ENCODE results near the gene ERC2. TPM values are rescaled to one million over a fixed set of nuclear protein-coding genes. Genes with fewer than 3 reads are reported as not detected.

Gene ERC2
- total and polyA plus RNA-seq, 2 of the 8 experiments (the other 6 are each of a cell fraction or from before 2014, with no cell fraction given): 16.4 to 22.8 TPM

DNA sequence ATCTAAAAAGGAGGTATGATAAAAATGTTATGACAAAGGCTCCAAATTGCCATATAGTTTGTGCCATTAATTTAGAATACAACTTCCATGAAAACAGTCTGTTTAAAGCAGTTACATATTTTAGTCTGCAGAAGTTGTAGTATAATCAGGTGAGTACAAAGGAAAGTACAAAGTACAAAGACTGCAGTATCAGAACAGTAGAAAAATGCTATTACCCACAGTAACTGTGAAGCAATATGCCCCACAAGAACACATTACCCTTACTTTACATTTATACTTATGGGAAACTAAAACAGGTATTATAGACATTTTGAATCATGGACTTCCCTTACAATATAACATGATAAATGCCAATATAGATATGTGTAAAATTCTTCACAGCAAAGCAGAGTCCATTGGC is 398.5 kb downstream of the ERC2 start:
- no peaks in the 10 kb centered on the region for H3K79me1 ChIP-seq (ENCODE audit: low read depth, low read length)
- H4K91ac ChIP-seq (replicated peaks; ENCODE audit: insufficient read length, low read length): no peak overlapping the region
- no peaks in the 10 kb centered on the region for H3K36me3 ChIP-seq (ENCODE audit: control insufficient read depth in 2 of 4, insufficient read depth in 4 of 4, low read length in 3 of 4)
- H2BK20ac ChIP-seq (ENCODE audit: low read length): no peak overlapping the region
- H3K23ac ChIP-seq (ENCODE audit: insufficient read length): no peak overlapping the region
- no peak overlapping the region for H2BK5ac ChIP-seq (ENCODE audit: low read depth, low read length)
- CTCF ChIA-PET (ENCODE audit: partially characterized antibody): interaction anchor here (0.9 kb wide), 1 partner anchor 16 kb away, joined by 3 read pairs; no protein-coding TSS in a partner anchor
- H3K27ac ChIP-seq (ENCODE audit: low read depth, low read length): no peak overlapping the region
- no peak overlapping the region for H3K14ac ChIP-seq (ENCODE audit: insufficient read length)
- H4K20me1 ChIP-seq (replicated peaks in 1 of 2; ENCODE audit: control insufficient read depth in 1 of 2, insufficient read depth in 2 of 2, low read length in 2 of 2): no peaks in the 10 kb centered on the region
- no peak overlapping the region for H2BK12ac ChIP-seq (ENCODE audit: low read depth, low read length)
- no peak overlapping the region for H2AFZ ChIP-seq (ENCODE audit: low read length)
- H3K4ac ChIP-seq (replicated peaks; ENCODE audit: insufficient read length, low read depth, low read length): no peak overlapping the region
- H4K5ac ChIP-seq (ENCODE audit: insufficient read length, low read depth, low read length): no peak overlapping the region
- no peak overlapping the region for H3K4me2 ChIP-seq (ENCODE audit: insufficient read depth in 1 of 2, low read depth in 2 of 2, low read length in 2 of 2)
- no peak overlapping the region for H3K9ac ChIP-seq (replicated peaks in 1 of 4; ENCODE audit: extremely low read depth in 1 of 4, low read depth in 3 of 4, low read length in 3 of 4)
- H2BK120ac ChIP-seq (replicated peaks; ENCODE audit: low read depth, low read length): no peak overlapping the region
- no peak overlapping the region for H3K4me3 ChIP-seq (ENCODE audit: extremely low read depth in 1 of 4, insufficient read depth in 2 of 4, low read depth in 3 of 4, low read length in 4 of 4)
- no peak overlapping the region for H2AK5ac ChIP-seq (ENCODE audit: low read depth, low read length)
- H2BK15ac ChIP-seq (ENCODE audit: low read length): no peak overlapping the region
- no peak for DNase-seq (ENCODE audit: low read depth in 1 of 2, low spot score in 2 of 2)
- no peak overlapping the region for H4K8ac ChIP-seq (ENCODE audit: extremely low read depth, insufficient read depth, low read length)
- no peak overlapping the region for H3K56ac ChIP-seq (replicated peaks; ENCODE audit: insufficient read length, low read depth, low read length)
- FAIRE-seq: no peak
- H3K27me3 ChIP-seq (replicated peaks in 1 of 4; ENCODE audit: control insufficient read depth in 3 of 4, extremely low read depth in 1 of 4, insufficient read depth in 3 of 4, low read length in 3 of 4): no peaks in the 10 kb centered on the region
- POLR2A ChIA-PET (ENCODE audit: partially characterized antibody): no interaction called here
- H3K4me1 ChIP-seq (replicated peaks in 1 of 4; ENCODE audit: control insufficient read depth in 3 of 4, insufficient read depth in 4 of 4, low read length in 3 of 4): no peaks in the 10 kb centered on the region
- H3K18ac ChIP-seq (ENCODE audit: extremely low read depth, low read length): no peak overlapping the region
- no peaks in the 10 kb centered on the region for H3K23me2 ChIP-seq (ENCODE audit: low read depth, low read length)
- no peaks in the 10 kb centered on the region for H3K9me3 ChIP-seq (ENCODE audit: insufficient read depth in 2 of 2, low read depth in 1 of 2, low read length in 1 of 2)
- no peaks in the 10 kb centered on the region for H3K79me2 ChIP-seq (ENCODE audit: control insufficient read depth in 1 of 2, insufficient read depth in 2 of 2, low read length in 2 of 2)
- no peak for TF ChIP-seq TCF12 (IDR thresholded peaks at IDR 0.05; ENCODE audit: low read depth, low read length)
- TF ChIP-seq, protein P1, sequence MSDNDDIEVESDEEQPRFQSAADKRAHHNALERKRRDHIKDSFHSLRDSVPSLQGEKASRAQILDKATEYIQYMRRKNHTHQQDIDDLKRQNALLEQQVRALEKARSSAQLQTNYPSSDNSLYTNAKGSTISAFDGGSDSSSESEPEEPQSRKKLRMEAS (IDR thresholded peaks at IDR 0.05): no peak
- TF ChIP-seq RFX5 (IDR thresholded peaks at IDR 0.05; ENCODE audit: borderline replicate concordance, low read depth, low read length): no peak
- TF ChIP-seq, protein P2, sequence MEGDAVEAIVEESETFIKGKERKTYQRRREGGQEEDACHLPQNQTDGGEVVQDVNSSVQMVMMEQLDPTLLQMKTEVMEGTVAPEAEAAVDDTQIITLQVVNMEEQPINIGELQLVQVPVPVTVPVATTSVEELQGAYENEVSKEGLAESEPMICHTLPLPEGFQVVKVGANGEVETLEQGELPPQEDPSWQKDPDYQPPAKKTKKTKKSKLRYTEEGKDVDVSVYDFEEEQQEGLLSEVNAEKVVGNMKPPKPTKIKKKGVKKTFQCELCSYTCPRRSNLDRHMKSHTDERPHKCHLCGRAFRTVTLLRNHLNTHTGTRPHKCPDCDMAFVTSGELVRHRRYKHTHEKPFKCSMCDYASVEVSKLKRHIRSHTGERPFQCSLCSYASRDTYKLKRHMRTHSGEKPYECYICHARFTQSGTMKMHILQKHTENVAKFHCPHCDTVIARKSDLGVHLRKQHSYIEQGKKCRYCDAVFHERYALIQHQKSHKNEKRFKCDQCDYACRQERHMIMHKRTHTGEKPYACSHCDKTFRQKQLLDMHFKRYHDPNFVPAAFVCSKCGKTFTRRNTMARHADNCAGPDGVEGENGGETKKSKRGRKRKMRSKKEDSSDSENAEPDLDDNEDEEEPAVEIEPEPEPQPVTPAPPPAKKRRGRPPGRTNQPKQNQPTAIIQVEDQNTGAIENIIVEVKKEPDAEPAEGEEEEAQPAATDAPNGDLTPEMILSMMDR (IDR thresholded peaks at IDR 0.05; ENCODE audit: control extremely low read depth in 1 of 3, insufficient read depth in 1 of 3, low read depth in 1 of 3, low read length in 3 of 3): no peak
- no peak for TF ChIP-seq RNF2 (IDR thresholded peaks at IDR 0.05; ENCODE audit: borderline replicate concordance, low read depth, low read length, missing control alignments, poor library complexity, severe bottlenecking)
- TF ChIP-seq CBX8 (IDR thresholded peaks at IDR 0.05; ENCODE audit: borderline replicate concordance, low read depth, low read length): no peak

Data from H1 (cell line).